ENCODE data around the gene PDGFD.
A peak's percentile ranks its signal among the peaks of the same experiment; 100 is the strongest.

PDGFD gene

GRCh38 chr11:104093426-104094280 is 70.3 kb downstream of the PDGFD start:
- DNase-seq (ENCODE audit: low read depth) = no peak

GRCh38 chr11:104092744-104093143 is 71.2 kb downstream of the PDGFD start:
- DNase-seq (ENCODE audit: low read depth) = no peak

- DNase-seq (ENCODE audit: low read depth) = no peak
Observed at GRCh38 chr11:104091281-104092096, 72.5 kb downstream of the PDGFD start.

GRCh38 chr11:104090767-104091166 is 73.2 kb downstream of the PDGFD start:
- DNase-seq (ENCODE audit: low read depth) = no peak

- DNase-seq (ENCODE audit: low read depth) = no peak
Observed at GRCh38 chr11:104089481-104089880, 74.5 kb downstream of the PDGFD start.

- DNase-seq (ENCODE audit: low read depth) = no peak
Observed at GRCh38 chr11:104086621-104087020, 77.3 kb downstream of the PDGFD start.

- DNase-seq (ENCODE audit: low read depth) = no peak
Observed at GRCh38 chr11:104078995-104079394, 85.0 kb downstream of the PDGFD start.

GRCh38 chr11:104078245-104078644 is 85.7 kb downstream of the PDGFD start:
- no peak for DNase-seq (ENCODE audit: low read depth)

GRCh38 chr11:104076455-104076854 is 87.5 kb downstream of the PDGFD start:
- no peak for DNase-seq (ENCODE audit: low read depth)

GRCh38 chr11:104075706-104076105 is 88.2 kb downstream of the PDGFD start:
- DNase-seq (ENCODE audit: low read depth) = no peak

GRCh38 chr11:104075091-104075490 is 88.9 kb downstream of the PDGFD start:
- no peak for DNase-seq (ENCODE audit: low read depth)

- peak; percentile 11 for DNase-seq (ENCODE audit: low read depth)
Observed at GRCh38 chr11:104073950-104074705, 89.8 kb downstream of the PDGFD start.

- DNase-seq (ENCODE audit: low read depth) = no peak
Observed at GRCh38 chr11:104067534-104067933, 96.4 kb downstream of the PDGFD start.

GRCh38 chr11:104064034-104064630 is 99.8 kb downstream of the PDGFD start:
- DNase-seq (ENCODE audit: low read depth) = no peak

GRCh38 chr11:104061853-104062521 is 102.0 kb downstream of the PDGFD start:
- DNase-seq (ENCODE audit: low read depth) = no peak

GRCh38 chr11:104060820-104061219 is 103.1 kb downstream of the PDGFD start:
- no peak for DNase-seq (ENCODE audit: low read depth)

GRCh38 chr11:104060004-104060794 is 103.7 kb downstream of the PDGFD start:
- DNase-seq (ENCODE audit: low read depth) = no peak

GRCh38 chr11:104058680-104059079 is 105.3 kb downstream of the PDGFD start:
- DNase-seq (ENCODE audit: low read depth) = no peak

- no peak for DNase-seq (ENCODE audit: low read depth)
Observed at GRCh38 chr11:104057908-104058307, 106.0 kb downstream of the PDGFD start.

- DNase-seq (ENCODE audit: low read depth) = no peak
Observed at GRCh38 chr11:104055596-104055995, 108.4 kb downstream of the PDGFD start.

Data from EH (cell line).